ENCODE measurements around the gene CPE.

DNA sequence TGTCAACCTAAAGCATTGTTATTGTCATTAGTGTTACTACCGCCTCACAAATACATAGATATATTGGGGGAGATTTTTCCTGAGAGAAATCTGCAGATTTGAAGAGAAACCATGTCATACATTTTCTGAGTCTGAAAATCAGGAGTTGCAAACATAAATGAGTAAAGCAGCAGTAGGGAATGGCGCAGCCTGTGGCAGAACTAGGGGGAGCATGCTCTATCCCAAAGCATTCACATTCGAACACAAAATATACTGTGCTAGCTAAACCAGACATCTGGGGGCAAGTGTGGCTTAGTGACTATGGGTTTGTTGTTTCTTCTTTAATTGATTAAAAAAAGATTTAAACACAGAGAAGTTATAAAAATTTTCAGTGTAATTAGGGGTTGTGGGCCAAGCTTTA lies 83.2 kb downstream of the CPE start:
- TF ChIP-seq, protein P1, sequence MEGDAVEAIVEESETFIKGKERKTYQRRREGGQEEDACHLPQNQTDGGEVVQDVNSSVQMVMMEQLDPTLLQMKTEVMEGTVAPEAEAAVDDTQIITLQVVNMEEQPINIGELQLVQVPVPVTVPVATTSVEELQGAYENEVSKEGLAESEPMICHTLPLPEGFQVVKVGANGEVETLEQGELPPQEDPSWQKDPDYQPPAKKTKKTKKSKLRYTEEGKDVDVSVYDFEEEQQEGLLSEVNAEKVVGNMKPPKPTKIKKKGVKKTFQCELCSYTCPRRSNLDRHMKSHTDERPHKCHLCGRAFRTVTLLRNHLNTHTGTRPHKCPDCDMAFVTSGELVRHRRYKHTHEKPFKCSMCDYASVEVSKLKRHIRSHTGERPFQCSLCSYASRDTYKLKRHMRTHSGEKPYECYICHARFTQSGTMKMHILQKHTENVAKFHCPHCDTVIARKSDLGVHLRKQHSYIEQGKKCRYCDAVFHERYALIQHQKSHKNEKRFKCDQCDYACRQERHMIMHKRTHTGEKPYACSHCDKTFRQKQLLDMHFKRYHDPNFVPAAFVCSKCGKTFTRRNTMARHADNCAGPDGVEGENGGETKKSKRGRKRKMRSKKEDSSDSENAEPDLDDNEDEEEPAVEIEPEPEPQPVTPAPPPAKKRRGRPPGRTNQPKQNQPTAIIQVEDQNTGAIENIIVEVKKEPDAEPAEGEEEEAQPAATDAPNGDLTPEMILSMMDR (conservative IDR thresholded peaks at IDR 0.05 in 1 of 2, IDR thresholded peaks at IDR 0.05 in 1 of 2; ENCODE audit: extremely low read depth in 1 of 2, insufficient read depth in 1 of 2, low read depth in 1 of 2, low read length in 2 of 2), result no peak
- no peak for TF ChIP-seq EZH2 (IDR thresholded peaks at IDR 0.05; ENCODE audit: borderline replicate concordance, low read length)
